ENCODE data around the gene PCED1B.

DNA sequence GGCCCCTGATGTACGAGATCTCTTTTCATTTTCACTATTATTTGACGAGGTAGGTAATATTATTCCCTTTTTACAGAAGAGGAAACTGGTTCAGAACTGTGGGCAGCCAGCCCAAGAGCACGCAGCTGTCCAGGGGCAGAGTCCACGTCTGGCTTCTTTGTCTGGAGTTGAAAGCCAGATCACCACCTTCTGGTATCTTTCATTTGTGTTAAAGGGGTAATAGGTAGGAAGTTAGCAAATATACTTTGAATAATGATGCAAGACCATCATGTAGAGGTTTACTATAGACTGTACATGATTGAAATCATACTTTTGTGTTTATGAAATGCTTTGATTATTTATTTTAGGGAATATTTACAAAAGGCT, 144.4 kb downstream of the PCED1B start:
- TF ChIP-seq, protein P1, sequence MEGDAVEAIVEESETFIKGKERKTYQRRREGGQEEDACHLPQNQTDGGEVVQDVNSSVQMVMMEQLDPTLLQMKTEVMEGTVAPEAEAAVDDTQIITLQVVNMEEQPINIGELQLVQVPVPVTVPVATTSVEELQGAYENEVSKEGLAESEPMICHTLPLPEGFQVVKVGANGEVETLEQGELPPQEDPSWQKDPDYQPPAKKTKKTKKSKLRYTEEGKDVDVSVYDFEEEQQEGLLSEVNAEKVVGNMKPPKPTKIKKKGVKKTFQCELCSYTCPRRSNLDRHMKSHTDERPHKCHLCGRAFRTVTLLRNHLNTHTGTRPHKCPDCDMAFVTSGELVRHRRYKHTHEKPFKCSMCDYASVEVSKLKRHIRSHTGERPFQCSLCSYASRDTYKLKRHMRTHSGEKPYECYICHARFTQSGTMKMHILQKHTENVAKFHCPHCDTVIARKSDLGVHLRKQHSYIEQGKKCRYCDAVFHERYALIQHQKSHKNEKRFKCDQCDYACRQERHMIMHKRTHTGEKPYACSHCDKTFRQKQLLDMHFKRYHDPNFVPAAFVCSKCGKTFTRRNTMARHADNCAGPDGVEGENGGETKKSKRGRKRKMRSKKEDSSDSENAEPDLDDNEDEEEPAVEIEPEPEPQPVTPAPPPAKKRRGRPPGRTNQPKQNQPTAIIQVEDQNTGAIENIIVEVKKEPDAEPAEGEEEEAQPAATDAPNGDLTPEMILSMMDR (IDR thresholded peaks at IDR 0.05 in 2 of 3, conservative IDR thresholded peaks at IDR 0.05 in 1 of 3; ENCODE audit: borderline replicate concordance in 1 of 3, insufficient read depth in 1 of 3, low read depth in 2 of 3, low read length in 2 of 3): no peak
- TF ChIP-seq POLR2AphosphoS5 (IDR thresholded peaks at IDR 0.05; ENCODE audit: low read depth, low read length) (no peak), EZH2 (IDR thresholded peaks at IDR 0.05) (no peak), CBX3 (IDR thresholded peaks at IDR 0.05; ENCODE audit: low read depth) (no peak), EZH2phosphoT487 (IDR thresholded peaks at IDR 0.05; ENCODE audit: borderline replicate concordance) (no peak), YY1 (IDR thresholded peaks at IDR 0.05; ENCODE audit: extremely low read depth, insufficient replicate concordance, low read depth, low read length) (no peak), FOSL1 (IDR thresholded peaks at IDR 0.05; ENCODE audit: low read depth) (no peak), SIN3A (IDR thresholded peaks at IDR 0.05; ENCODE audit: low read depth) (no peak), POLR2A (IDR thresholded peaks at IDR 0.05; ENCODE audit: borderline replicate concordance, extremely low read depth, insufficient read depth, insufficient read length) (no peak), CEBPB (IDR thresholded peaks at IDR 0.05; ENCODE audit: low read depth) (no peak)
- TF ChIP-seq, protein P2, sequence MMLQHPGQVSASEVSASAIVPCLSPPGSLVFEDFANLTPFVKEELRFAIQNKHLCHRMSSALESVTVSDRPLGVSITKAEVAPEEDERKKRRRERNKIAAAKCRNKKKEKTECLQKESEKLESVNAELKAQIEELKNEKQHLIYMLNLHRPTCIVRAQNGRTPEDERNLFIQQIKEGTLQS (IDR thresholded peaks at IDR 0.05): no peak
- TF ChIP-seq, protein P3, sequence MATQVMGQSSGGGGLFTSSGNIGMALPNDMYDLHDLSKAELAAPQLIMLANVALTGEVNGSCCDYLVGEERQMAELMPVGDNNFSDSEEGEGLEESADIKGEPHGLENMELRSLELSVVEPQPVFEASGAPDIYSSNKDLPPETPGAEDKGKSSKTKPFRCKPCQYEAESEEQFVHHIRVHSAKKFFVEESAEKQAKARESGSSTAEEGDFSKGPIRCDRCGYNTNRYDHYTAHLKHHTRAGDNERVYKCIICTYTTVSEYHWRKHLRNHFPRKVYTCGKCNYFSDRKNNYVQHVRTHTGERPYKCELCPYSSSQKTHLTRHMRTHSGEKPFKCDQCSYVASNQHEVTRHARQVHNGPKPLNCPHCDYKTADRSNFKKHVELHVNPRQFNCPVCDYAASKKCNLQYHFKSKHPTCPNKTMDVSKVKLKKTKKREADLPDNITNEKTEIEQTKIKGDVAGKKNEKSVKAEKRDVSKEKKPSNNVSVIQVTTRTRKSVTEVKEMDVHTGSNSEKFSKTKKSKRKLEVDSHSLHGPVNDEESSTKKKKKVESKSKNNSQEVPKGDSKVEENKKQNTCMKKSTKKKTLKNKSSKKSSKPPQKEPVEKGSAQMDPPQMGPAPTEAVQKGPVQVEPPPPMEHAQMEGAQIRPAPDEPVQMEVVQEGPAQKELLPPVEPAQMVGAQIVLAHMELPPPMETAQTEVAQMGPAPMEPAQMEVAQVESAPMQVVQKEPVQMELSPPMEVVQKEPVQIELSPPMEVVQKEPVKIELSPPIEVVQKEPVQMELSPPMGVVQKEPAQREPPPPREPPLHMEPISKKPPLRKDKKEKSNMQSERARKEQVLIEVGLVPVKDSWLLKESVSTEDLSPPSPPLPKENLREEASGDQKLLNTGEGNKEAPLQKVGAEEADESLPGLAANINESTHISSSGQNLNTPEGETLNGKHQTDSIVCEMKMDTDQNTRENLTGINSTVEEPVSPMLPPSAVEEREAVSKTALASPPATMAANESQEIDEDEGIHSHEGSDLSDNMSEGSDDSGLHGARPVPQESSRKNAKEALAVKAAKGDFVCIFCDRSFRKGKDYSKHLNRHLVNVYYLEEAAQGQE (IDR thresholded peaks at IDR 0.05; ENCODE audit: low read depth): no peak

All from HCT116 (cell line).